HG03066 (cell line): ENCODE measurements around the gene NEK7.
"Not testable (repeated sequence)": the region's sequence is repeated elsewhere in the genome, so short reads cannot be mapped to it uniquely, and the experiment has no call there.

Source experiments
- ATAC-seq: cut with Tn5 transposase; IDR thresholded peaks from one replicate; pipeline ENCODE4 v1.9.1; 2021; ENCODE audit warnings: low read depth; ENCODE audit not compliant: unreplicated experiment

Gene NEK7

GRCh38 chr1:198156745-198157240 lies at the start of gene NEK7:
TSS of gene NEK7 (plus strand) at chr1:198156998. CDS start at chr1:198232581, 75,583 bp downstream.
- peak; percentile 47 for ATAC-seq

- ATAC-seq = no peak
Measured at GRCh38 chr1:198107091-198107501, 49.7 kb upstream of the NEK7 start.

GRCh38 chr1:198108636-198109370 lies 48.0 kb upstream of the NEK7 start:
- no peak for ATAC-seq

- ATAC-seq = no peak
Measured at GRCh38 chr1:198109371-198109715, 47.5 kb upstream of the NEK7 start.

- ATAC-seq = no peak
Measured at GRCh38 chr1:198113342-198113750, 43.5 kb upstream of the NEK7 start.

GRCh38 chr1:198116069-198116468 lies 40.7 kb upstream of the NEK7 start:
- ATAC-seq = no peak

- no peak for ATAC-seq
Measured at GRCh38 chr1:198116469-198116868, 40.3 kb upstream of the NEK7 start.

- ATAC-seq = no peak
Measured at GRCh38 chr1:198117267-198117666, 39.5 kb upstream of the NEK7 start.

GRCh38 chr1:198118134-198118533 lies 38.7 kb upstream of the NEK7 start:
- ATAC-seq = no peak

- ATAC-seq = no peak
Measured at GRCh38 chr1:198119906-198120305, 36.9 kb upstream of the NEK7 start.

- ATAC-seq = no peak
Measured at GRCh38 chr1:198121056-198121826, 35.6 kb upstream of the NEK7 start.

GRCh38 chr1:198122693-198123092 lies 34.1 kb upstream of the NEK7 start:
- no peak for ATAC-seq

GRCh38 chr1:198123133-198123532 lies 33.7 kb upstream of the NEK7 start:
- ATAC-seq = no peak

- ATAC-seq = no peak
Measured at GRCh38 chr1:198124673-198125072, 32.1 kb upstream of the NEK7 start.

GRCh38 chr1:198125995-198126735 lies 30.6 kb upstream of the NEK7 start:
- no peak for ATAC-seq

- no peak for ATAC-seq
Measured at GRCh38 chr1:198128533-198128932, 28.3 kb upstream of the NEK7 start.

- ATAC-seq = not testable (repeated sequence)
Measured at GRCh38 chr1:198130053-198130452, 26.7 kb upstream of the NEK7 start.

GRCh38 chr1:198132060-198132781 lies 24.6 kb upstream of the NEK7 start:
- ATAC-seq = peak; percentile 83

GRCh38 chr1:198134252-198134651 lies 22.5 kb upstream of the NEK7 start:
- ATAC-seq = no peak

- no peak for ATAC-seq
Measured at GRCh38 chr1:198135366-198135765, 21.4 kb upstream of the NEK7 start.
